Vagina (tissue), 2 donors: ENCODE data around the gene LRRC59.

Experiments used
- CTCF ChIP-seq, 3 experiments: fragments of 450-650 bp in 2 of 3; fragments of 200-600 bp in 1 of 3; sonication (generic) in 1 of 3; IDR thresholded peaks; one replicate each; pipeline ENCODE4 v1.5.1; 2017 to 2019; ENCODE audit warnings: antibody characterized with exemption in 3 of 3, mild to moderate bottlenecking in 2 of 3, moderate library complexity in 2 of 3
- POLR2AphosphoS5 ChIP-seq, 2 donors: sonication (generic); formaldehyde crosslinking; IDR thresholded peaks; one replicate each; pipeline ENCODE4 v1.9.0; 2017; ENCODE audit warnings: antibody characterized with exemption in 2 of 2, mild to moderate bottlenecking in 2 of 2, low read depth in 1 of 2; ENCODE audit not compliant: insufficient read depth in 1 of 2

DNA sequence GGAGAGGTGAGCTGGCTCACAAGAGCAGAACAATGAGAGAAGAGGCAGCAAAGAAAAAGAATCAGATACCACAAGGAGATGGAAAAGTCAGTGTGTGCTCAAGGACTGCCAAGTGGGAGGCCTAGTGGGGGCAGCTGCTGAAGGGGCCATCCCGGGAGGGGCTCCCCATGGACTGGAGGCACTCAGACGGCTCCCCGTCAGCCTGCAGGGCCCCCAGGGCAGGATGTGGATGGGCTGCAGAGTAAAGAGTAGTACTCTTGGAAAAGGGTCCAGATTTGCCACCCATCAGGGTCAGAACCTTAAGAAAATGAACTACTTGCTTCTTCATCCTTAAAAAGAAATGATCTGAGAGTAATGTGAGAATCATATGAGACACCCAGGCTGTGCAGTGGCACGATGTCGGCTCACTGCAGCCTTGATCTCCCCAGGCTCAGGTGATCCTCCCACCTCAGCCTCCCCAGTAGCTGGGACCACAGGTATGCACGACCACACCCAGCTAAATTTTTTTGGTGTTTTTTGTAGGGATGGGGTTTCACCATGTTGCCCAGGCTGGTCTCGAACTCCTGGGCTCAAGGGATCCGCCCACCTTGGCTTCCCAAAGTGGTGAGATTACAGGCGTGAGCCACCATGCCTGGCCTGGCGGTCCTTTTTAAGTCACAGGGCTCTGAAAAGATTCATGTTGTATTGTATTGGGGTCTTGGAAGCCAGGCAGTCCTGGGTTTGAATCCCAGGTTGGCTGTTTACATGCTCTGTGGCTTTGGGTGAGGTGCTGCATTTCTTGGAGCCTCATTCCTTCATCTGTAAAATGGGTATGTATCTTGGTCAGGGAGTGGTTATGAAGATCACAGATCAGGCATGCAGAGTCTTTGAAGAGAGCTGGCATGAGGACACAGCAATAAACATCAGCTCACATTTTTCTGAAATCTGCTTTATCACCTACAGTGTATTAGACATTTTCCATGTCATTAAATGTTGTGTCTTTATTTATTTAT lies 43.8 kb upstream of the LRRC59 start:
- no peak for TF ChIP-seq CTCF (IDR thresholded peaks at IDR 0.05)
- TF ChIP-seq POLR2AphosphoS5 (IDR thresholded peaks at IDR 0.05; ENCODE audit: insufficient read depth in 1 of 2, low read depth in 1 of 2): no peak
